H1 (cell line): ENCODE measurements around the gene ZNF581. TPM values are rescaled to one million over a fixed set of nuclear protein-coding genes. Genes with fewer than 3 reads are reported as not detected.

Experiments used
- CTCF ChIA-PET: fragments of 300-600 bp; sonication (Branson Sonifier 250); formaldehyde crosslinking; loops from one replicate; lab custom pipeline; 2021; ENCODE audit not compliant: partially characterized antibody; lab: Charles Lee
- POLR2A ChIA-PET: fragments of 300-600 bp; sonication (Branson Sonifier 250); formaldehyde crosslinking; loops from one replicate; lab custom pipeline; 2021; ENCODE audit warnings: inconsistent platforms; ENCODE audit not compliant: partially characterized antibody; lab: Charles Lee
- DNase-seq, 2 experiments: peaks; one replicate each; pipeline versions ENCODE4 v3.0.0 to v3.0.0-alpha.2; 2010 to 2022; ENCODE audit warnings: low spot score in 2 of 2, low read depth in 1 of 2, mixed read lengths in 1 of 2
- FAIRE-seq: peaks from 2 replicates; lab custom pipeline; 2011; peaks lifted over from hg19 to GRCh38; lab: Jason Lieb, UNC
- H2AFZ ChIP-seq: 2 replicates; pipeline ENCODE4 v1.8.1; 2012; ENCODE audit warnings: low read length, inconsistent platforms
- H2AK5ac ChIP-seq: 2 replicates; pipeline ENCODE4 v1.6.1; 2013; ENCODE audit warnings: low read depth, low read length
- H2BK120ac ChIP-seq: replicated peaks from 2 replicates; pipeline ENCODE3; 2013; ENCODE audit warnings: low read depth, low read length, inconsistent platforms
- H2BK12ac ChIP-seq: 2 replicates; pipeline ENCODE4 v1.6.1; 2013; ENCODE audit warnings: low read depth, low read length
- H2BK15ac ChIP-seq: 2 replicates; pipeline ENCODE4 v1.6.1; 2013; ENCODE audit warnings: low read length
- H2BK20ac ChIP-seq: 2 replicates; pipeline ENCODE4 v1.6.1; 2013; ENCODE audit warnings: low read length
- H2BK5ac ChIP-seq: 2 replicates; pipeline ENCODE4 v1.6.1; 2013; ENCODE audit warnings: low read depth, low read length
- H3K14ac ChIP-seq: 2 replicates; pipeline ENCODE4 v1.6.1; 2013; ENCODE audit warnings: inconsistent platforms; ENCODE audit not compliant: insufficient read length
- H3K18ac ChIP-seq: 2 replicates; pipeline ENCODE4 v1.6.1; 2013; ENCODE audit warnings: low read length; ENCODE audit errors: extremely low read depth
- H3K23ac ChIP-seq: 2 replicates; pipeline ENCODE4 v1.6.1; 2013; ENCODE audit warnings: inconsistent platforms; ENCODE audit not compliant: insufficient read length
- H3K23me2 ChIP-seq: 2 replicates; pipeline ENCODE4 v1.6.1; 2013; ENCODE audit warnings: low read depth, low read length
- H3K27ac ChIP-seq: 2 replicates; pipeline ENCODE4 v1.6.1; 2011; ENCODE audit warnings: low read depth, low read length, inconsistent platforms
- H3K27me3 ChIP-seq, 4 experiments: replicated peaks in 1 of 4; 1 replicate in 1 of 4; 2 replicates in 3 of 4; pipeline versions ENCODE4 v1.6.1 to v1.8.1; 2011 to 2013; ENCODE audit warnings: low read length in 3 of 4, mild to moderate bottlenecking in 3 of 4, inconsistent platforms in 2 of 4, mixed read lengths in 2 of 4, moderate library complexity in 1 of 4; ENCODE audit not compliant: control insufficient read depth in 3 of 4, insufficient read depth in 3 of 4; ENCODE audit errors: extremely low read depth in 1 of 4
- H3K36me3 ChIP-seq, 4 experiments: 2 replicates each; pipeline versions ENCODE4 v1.6.1 to v1.8.1; 2011 to 2013; ENCODE audit warnings: mild to moderate bottlenecking in 4 of 4, low read length in 3 of 4, moderate library complexity in 2 of 4, control low read depth in 1 of 4, inconsistent platforms in 1 of 4; ENCODE audit not compliant: insufficient read depth in 4 of 4, control insufficient read depth in 2 of 4
- H3K4ac ChIP-seq: replicated peaks from 2 replicates; pipeline ENCODE3; 2013; ENCODE audit warnings: low read length, low read depth, mixed read lengths, inconsistent platforms; ENCODE audit not compliant: insufficient read length
- H3K4me1 ChIP-seq, 4 experiments: replicated peaks in 1 of 4; 1 replicate in 1 of 4; 2 replicates in 3 of 4; pipeline versions ENCODE4 v1.6.1 to v1.8.1; 2011 to 2013; ENCODE audit warnings: low read length in 3 of 4, inconsistent platforms in 2 of 4, mixed read lengths in 1 of 4; ENCODE audit not compliant: insufficient read depth in 4 of 4, control insufficient read depth in 3 of 4
- H3K4me2 ChIP-seq, 2 experiments: 2 replicates each; pipeline versions ENCODE4 v1.6.1 to v1.8.1; 2011 to 2013; ENCODE audit warnings: low read depth in 2 of 2, low read length in 2 of 2, control low read depth in 1 of 2, inconsistent platforms in 1 of 2, mild to moderate bottlenecking in 1 of 2; ENCODE audit not compliant: insufficient read depth in 1 of 2
- H3K4me3 ChIP-seq, 4 experiments: fragments of 200-600, 300-600 bp in 1 of 4; sonication (generic), shearing (Covaris generic), sonication (Bioruptor Twin) in 1 of 4; 2 replicates each; pipeline versions ENCODE4 v1.5.1 to v1.8.1; 2011 to 2016; ENCODE audit warnings: low read length in 4 of 4, low read depth in 3 of 4, control low read depth in 2 of 4, inconsistent platforms in 2 of 4, mild to moderate bottlenecking in 2 of 4, mixed read lengths in 1 of 4, moderate library complexity in 1 of 4; ENCODE audit not compliant: insufficient read depth in 2 of 4; ENCODE audit errors: extremely low read depth in 1 of 4
- H3K56ac ChIP-seq: replicated peaks from 2 replicates; pipeline ENCODE3; 2013; ENCODE audit warnings: low read depth, mild to moderate bottlenecking, mixed read lengths, low read length, inconsistent platforms; ENCODE audit not compliant: insufficient read length
- H3K79me1 ChIP-seq: 2 replicates; pipeline ENCODE4 v1.6.1; 2013; ENCODE audit warnings: low read depth, low read length, control low read depth
- H3K79me2 ChIP-seq, 2 experiments: 2 replicates each; pipeline versions ENCODE4 v1.6.1 to v1.8.1; 2012 to 2013; ENCODE audit warnings: low read length in 2 of 2, mild to moderate bottlenecking in 2 of 2, inconsistent platforms in 1 of 2; ENCODE audit not compliant: insufficient read depth in 2 of 2, control insufficient read depth in 1 of 2
- H3K9ac ChIP-seq, 4 experiments: replicated peaks in 1 of 4; 1 replicate in 1 of 4; 2 replicates in 3 of 4; pipeline versions ENCODE4 v1.6.1 to v1.8.1; 2011 to 2013; ENCODE audit warnings: low read depth in 3 of 4, low read length in 3 of 4, control low read depth in 2 of 4, mild to moderate bottlenecking in 2 of 4, moderate library complexity in 2 of 4, inconsistent platforms in 1 of 4; ENCODE audit errors: extremely low read depth in 1 of 4
- H3K9me3 ChIP-seq, 2 experiments: 2 replicates each; pipeline versions ENCODE4 v1.6.1 to v1.8.1; 2012 to 2013; ENCODE audit warnings: mild to moderate bottlenecking in 2 of 2, moderate library complexity in 2 of 2, control low read depth in 1 of 2, inconsistent platforms in 1 of 2, low read depth in 1 of 2, low read length in 1 of 2, mixed read lengths in 1 of 2; ENCODE audit not compliant: insufficient read depth in 2 of 2
- H4K20me1 ChIP-seq, 2 experiments: replicated peaks in 1 of 2; 2 replicates each; pipeline versions ENCODE3 to v1.8.1; 2011 to 2013; ENCODE audit warnings: inconsistent platforms in 2 of 2, low read length in 2 of 2, mild to moderate bottlenecking in 1 of 2; ENCODE audit not compliant: insufficient read depth in 2 of 2, control insufficient read depth in 1 of 2
- H4K5ac ChIP-seq: 2 replicates; pipeline ENCODE4 v1.6.1; 2013; ENCODE audit warnings: low read length, low read depth, mixed read lengths, inconsistent platforms; ENCODE audit not compliant: insufficient read length
- H4K8ac ChIP-seq: 2 replicates; pipeline ENCODE4 v1.8.0; 2013; ENCODE audit warnings: mild to moderate bottlenecking, moderate library complexity, low read length, inconsistent platforms; ENCODE audit not compliant: insufficient read depth; ENCODE audit errors: extremely low read depth
- H4K91ac ChIP-seq: replicated peaks from 2 replicates; pipeline ENCODE3; 2013; ENCODE audit warnings: low read length, mixed read lengths, inconsistent platforms; ENCODE audit not compliant: insufficient read length
- POLR2A ChIP-seq, 2 experiments: IDR thresholded peaks; 1 replicate in 1 of 2; 2 replicates in 1 of 2; pipeline ENCODE4 v1.6.1; 2011; ENCODE audit warnings: low read depth in 2 of 2, low read length in 2 of 2, mild to moderate bottlenecking in 2 of 2; ENCODE audit errors: control extremely low read depth in 1 of 2
- POLR2AphosphoS5 ChIP-seq: IDR thresholded peaks from 2 replicates; pipeline ENCODE4 v1.6.1; 2011; ENCODE audit warnings: low read depth, low read length
- WGBS, 2 experiments: shearing (Covaris generic) in 1 of 2; methylation state at CpG; one replicate each; pipeline versions ENCODE4 v1.1.6 to v1.1.7; 2013 to 2015; ENCODE audit warnings: low lambda C conversion rate in 2 of 2, mixed read lengths in 2 of 2, inconsistent platforms in 1 of 2, low coverage in 1 of 2, missing lambda C conversion rate in 1 of 2; ENCODE audit not compliant: insufficient replicate concordance in 2 of 2, insufficient coverage in 1 of 2, insufficient read length in 1 of 2; ENCODE audit errors: extremely low coverage in 1 of 2, missing lambda C conversion rate in 1 of 2; 5-methylcytosine and 5-hydroxymethylcytosine counted together
- polyA plus RNA-seq, 7 experiments: library from polyadenylated mRNA; depleted of rRNA in 3 of 7; stranded (reverse) in 5 of 7; unstranded in 2 of 7; fragments of >200 nt in 5 of 7; fragments of 200-250 nt in 2 of 7; gene quantifications; 1 replicate in 5 of 7; 2 replicates in 1 of 7; 4 replicates in 1 of 7; pipeline versions ENCODE4 v1.2.1 to v1.2.3, GENCODE V29; 2011 to 2013; ENCODE audit warnings: missing spikeins in 2 of 7, mixed read lengths in 2 of 7
- total RNA-seq: library from RNA; stranded (reverse); fragmentation: NEBNext Ultra II Directional; extraction: Animal tissue kit (Norgen Biotek cat#: 25700); gene quantifications from 2 replicates; pipeline ENCODE4 v1.2.1, GENCODE V29; 2021

Gene ZNF581
- total and polyA plus RNA-seq, 2 of the 8 experiments (the other 6 are each of a cell fraction or from before 2014, with no cell fraction given), result 73.0 to 76.1 TPM

GRCh38 chr19:55669418-55670279 lies 26.2 kb downstream of the ZNF581 start:
- H3K56ac ChIP-seq, result no peak overlapping the region
- FAIRE-seq, result no peak
- no peak overlapping the region for H3K23ac ChIP-seq
- no peaks in the 10 kb centered on the region for H3K27me3 ChIP-seq
- H2BK15ac ChIP-seq, result no peak overlapping the region
- peaks cover 34 to 49% (median 40%) of the 10 kb centered on the region in 4 experiments for H3K36me3 ChIP-seq
- TF ChIP-seq POLR2A (IDR thresholded peaks at IDR 0.05; ENCODE audit: control extremely low read depth in 1 of 2, low read depth in 2 of 2, low read length in 2 of 2) (no peak), POLR2AphosphoS5 (peak; percentile 34; the same call in 1 of the 2 replicates)
- TF ChIP-seq, all 59 proteins: peak for 1
- Histone ChIP-seq H3K4me1 (peaks cover 0 to 11% (median 5%) of the 10 kb centered on the region in 4 experiments; a peak in 5 of 7 replicates), H4K20me1 (peaks cover 31 to 45% of the 10 kb centered on the region in 2 experiments), H3K4ac (no peak overlapping the region), H2AFZ (no peak overlapping the region), H3K23me2 (no peaks in the 10 kb centered on the region), H3K4me2 (no peak overlapping the region), H3K9ac (no peak overlapping the region), H3K14ac (no peak overlapping the region), H3K27ac (no peak overlapping the region; the same call in 1 of the 2 replicates), H3K79me2 (peaks cover 4 to 62% of the 10 kb centered on the region in 2 experiments; a peak in 3 of 4 replicates), H2AK5ac (no peak overlapping the region), H3K9me3 (no peaks in the 10 kb centered on the region), H3K4me3 (no peak overlapping the region), H4K5ac (no peak overlapping the region), H3K18ac (no peak overlapping the region), H3K79me1 (peaks cover 15% of the 10 kb centered on the region), H2BK120ac (no peak overlapping the region), H2BK12ac (peak overlapping the region; percentile 39; the same call in 1 of the 2 replicates), H4K91ac (no peak overlapping the region), H2BK5ac (no peak overlapping the region; the same call in 1 of the 2 replicates), H4K8ac (peak overlapping the region; percentile 96), H2BK20ac (no peak overlapping the region)
- DNase-seq, result no peak
- CTCF ChIA-PET, result interaction anchor here (1.0 to 1.3 kb wide), 2 partner anchors 15 to 17 kb away, joined by 4 to 6 read pairs; no protein-coding TSS in a partner anchor
- WGBS, 2 experiments, result 90 to 97% methylated on average over 4 to 43 of the region's 43 CpGs
- POLR2A ChIA-PET, result interaction anchor here (7.1 kb wide), 1 partner anchor 11 kb away, joined by 75 read pairs; no protein-coding TSS in a partner anchor
